ENCODE results near the gene TRIM28. TPM values are rescaled to one million over a fixed set of nuclear protein-coding genes. Genes with fewer than 3 reads are reported as not detected.
A peak's percentile ranks its signal among the peaks of the same experiment; 100 is the strongest.

The TRIM28 gene
- total and polyA plus RNA-seq, 9 of the 15 experiments (the other 6 are each of a cell fraction or from before 2014, with no cell fraction given): 12.1 to 797 (median 490) TPM

GRCh38 chr19:58572818-58573657 is 29.2 kb downstream of the TRIM28 start, which contains the start of gene MZF1 (continued):
- TF ChIP-seq ZNF707 (CRISPR knock-in tag; conservative IDR thresholded peaks at IDR 0.05): no peak
- no peak for TF ChIP-seq ZNF133 (CRISPR knock-in tag; IDR thresholded peaks at IDR 0.05)
- TF ChIP-seq E4F1 (CRISPR knock-in tag; IDR thresholded peaks at IDR 0.05; ENCODE audit: borderline replicate concordance): peak; percentile 95
- no peak for TF ChIP-seq MEF2A (IDR thresholded peaks at IDR 0.05; ENCODE audit: control insufficient read depth, low read depth, low read length)
- no peak for TF ChIP-seq MECOM (CRISPR knock-in tag; IDR thresholded peaks at IDR 0.05)
- TF ChIP-seq MED1 (CRISPR knock-in tag; IDR thresholded peaks at IDR 0.05; ENCODE audit: borderline replicate concordance): no peak
- no peak for TF ChIP-seq FUS (optimal IDR thresholded peaks at IDR 0.05; ENCODE audit: low read depth, low read length)
- TF ChIP-seq ID3 (CRISPR knock-in tag; IDR thresholded peaks at IDR 0.05): no peak
- peak; percentile 71; the same call in 1 of the 2 replicates for TF ChIP-seq ID3 (tag; IDR thresholded peaks at IDR 0.05)
- TF ChIP-seq POLR2B (IDR thresholded peaks at IDR 0.05; ENCODE audit: low read depth, partially characterized antibody): peak; percentile 78
- no peak for TF ChIP-seq ZNF780A (CRISPR knock-in tag; IDR thresholded peaks at IDR 0.05)
- no peak; the same call in 1 of the 2 replicates for TF ChIP-seq KDM2B (CRISPR knock-in tag; IDR thresholded peaks at IDR 0.05)
- peak; percentile 99 for TF ChIP-seq PKNOX1 (IDR thresholded peaks at IDR 0.05)
- peak; percentile 72; the same call in 1 of the 2 replicates for TF ChIP-seq CHD2 (IDR thresholded peaks at IDR 0.05; ENCODE audit: low read depth, low read length)
- no peak for TF ChIP-seq HSF4 (CRISPR knock-in tag; IDR thresholded peaks at IDR 0.05; ENCODE audit: borderline replicate concordance)
- TF ChIP-seq POLR2A (conservative IDR thresholded peaks at IDR 0.05): peak; percentile 87
- TF ChIP-seq NFATC3 (IDR thresholded peaks at IDR 0.05): no peak
- TF ChIP-seq ZNF274 (IDR thresholded peaks at IDR 0.05; ENCODE audit: borderline replicate concordance, low read depth, low read length): no peak
- TF ChIP-seq NBN (IDR thresholded peaks at IDR 0.05; ENCODE audit: low read depth): peak; percentile 68
- no peak for TF ChIP-seq SETDB1 (IDR thresholded peaks at IDR 0.05; ENCODE audit: low read length)
- peak; percentile 75 for TF ChIP-seq RNF2 (IDR thresholded peaks at IDR 0.05)
- no peak for TF ChIP-seq CEBPZ (IDR thresholded peaks at IDR 0.05; ENCODE audit: borderline replicate concordance, low read depth, low read length)
- peak; percentile 1 for TF ChIP-seq POU5F1 (IDR thresholded peaks at IDR 0.05; ENCODE audit: borderline replicate concordance, low read depth, low read length, partially characterized antibody)

Data from K562 (cell line).